Stimulated activated CD8-positive, alpha-beta memory T cell treated with anti-CD3 and anti-CD28 coated beads, Interleukin-4, amount 100 ng/mL, for 48 hours (primary cell): Measurements from ENCODE around the gene PLXNB1.
"Not testable (repeated sequence)": the region's sequence is repeated elsewhere in the genome, so short reads cannot be mapped to it uniquely, and the experiment has no call there.

Experiments
- DNase-seq: peaks from one replicate; pipeline ENCODE4 v3.0.0-alpha.2; 2020

PLXNB1 gene

GRCh38 chr3:48465237-48465530, 35.3 kb upstream of the PLXNB1 start:
- no peak for DNase-seq

- DNase-seq = no peak
Observed at GRCh38 chr3:48464713-48465221, 34.9 kb upstream of the PLXNB1 start.

GRCh38 chr3:48463703-48464102, 33.8 kb upstream of the PLXNB1 start:
- no peak for DNase-seq

- not testable (repeated sequence) for DNase-seq
Observed at GRCh38 chr3:48461767-48462166, 31.9 kb upstream of the PLXNB1 start.

- no peak for DNase-seq
Observed at GRCh38 chr3:48460517-48460902, 30.6 kb upstream of the PLXNB1 start.

GRCh38 chr3:48459773-48460516, 30.1 kb upstream of the PLXNB1 start:
- no peak for DNase-seq

- no peak for DNase-seq
Observed at GRCh38 chr3:48459331-48459730, 29.4 kb upstream of the PLXNB1 start.

- no peak for DNase-seq
Observed at GRCh38 chr3:48456456-48456855, 26.6 kb upstream of the PLXNB1 start.

GRCh38 chr3:48451270-48451669, 21.4 kb upstream of the PLXNB1 start:
- DNase-seq = no peak

- peak; percentile 91 for DNase-seq
Observed at GRCh38 chr3:48446425-48447193, 16.7 kb upstream of the PLXNB1 start, which contains the start of gene ATRIP. Gene ATRIP (plus strand): TSS chr3:48446737. CDS start chr3:48446846, 109 bp downstream.

- DNase-seq = no peak
Observed at GRCh38 chr3:48446043-48446424, 16.1 kb upstream of the PLXNB1 start.

GRCh38 chr3:48445277-48445882, 15.5 kb upstream of the PLXNB1 start:
- no peak for DNase-seq

GRCh38 chr3:48441940-48442339, 12.1 kb upstream of the PLXNB1 start:
- DNase-seq = no peak

- DNase-seq = no peak
Observed at GRCh38 chr3:48440590-48440958, 10.7 kb upstream of the PLXNB1 start.

GRCh38 chr3:48439820-48440589, 10.1 kb upstream of the PLXNB1 start, which contains the start of the genes CCDC51 and TMA7:
Gene CCDC51 (minus strand): TSS chr3:48440119. CDS start chr3:48435128, 4,991 bp downstream.
Gene TMA7 (plus strand): TSS chr3:48440257. CDS start chr3:48440297, 40 bp downstream.
- peak; percentile 99 for DNase-seq

- no peak for DNase-seq
Observed at GRCh38 chr3:48437812-48438211, 7.9 kb upstream of the PLXNB1 start.

- DNase-seq = no peak
Observed at GRCh38 chr3:48436855-48437254, 7.0 kb upstream of the PLXNB1 start.

- DNase-seq = no peak
Observed at GRCh38 chr3:48436477-48436787, 6.5 kb upstream of the PLXNB1 start.

GRCh38 chr3:48435774-48436476, 6.0 kb upstream of the PLXNB1 start:
- DNase-seq = peak; percentile 89

- DNase-seq = no peak
Observed at GRCh38 chr3:48435223-48435595, 5.3 kb upstream of the PLXNB1 start.

GRCh38 chr3:48434591-48435222, 4.8 kb upstream of the PLXNB1 start:
- DNase-seq = no peak
